Measurements from ENCODE around the gene ARHGAP44.

The ARHGAP44 gene

DNA sequence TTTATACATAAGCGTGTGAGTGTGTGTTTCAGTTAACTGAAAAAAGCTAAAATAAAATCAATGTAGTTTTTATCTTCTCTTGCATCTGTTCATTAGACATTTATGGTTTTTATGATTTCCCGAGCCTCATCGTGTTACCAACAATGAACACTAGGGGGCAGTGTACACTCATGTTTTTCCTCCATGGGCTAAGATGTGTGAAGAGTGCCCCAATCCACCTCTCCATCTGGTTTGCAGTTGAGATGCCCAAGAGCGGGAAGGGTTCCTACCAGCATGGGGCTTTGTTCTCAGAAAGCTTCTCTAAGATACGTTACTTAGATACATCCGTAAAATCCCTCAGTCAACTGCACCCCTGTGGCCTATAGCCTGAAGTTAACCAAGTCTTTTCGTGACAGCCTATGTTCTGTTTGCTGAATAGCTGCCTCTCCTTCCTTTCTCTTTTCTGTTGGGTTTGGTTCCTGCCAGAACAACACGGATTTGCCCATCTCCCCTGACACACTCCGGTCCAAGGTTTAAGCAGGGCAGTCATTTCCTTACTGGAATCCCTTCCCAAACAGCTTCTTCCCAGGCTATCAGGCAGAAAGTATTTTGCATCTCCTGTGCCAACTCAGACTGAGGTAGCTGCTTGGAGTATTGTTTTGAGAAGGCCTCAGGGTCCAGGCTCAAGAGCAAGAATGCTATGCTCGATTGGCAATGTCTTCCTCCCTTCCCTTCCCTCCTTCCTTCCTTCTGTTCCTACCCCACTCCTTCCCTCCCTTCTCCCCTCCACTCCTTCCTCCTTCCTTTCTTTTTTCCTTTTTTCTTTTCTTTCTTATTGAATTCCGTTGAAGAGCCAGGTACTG is 241.4 kb downstream of the ARHGAP44 start:
- DNase-seq: peak; percentile 67

DNA sequence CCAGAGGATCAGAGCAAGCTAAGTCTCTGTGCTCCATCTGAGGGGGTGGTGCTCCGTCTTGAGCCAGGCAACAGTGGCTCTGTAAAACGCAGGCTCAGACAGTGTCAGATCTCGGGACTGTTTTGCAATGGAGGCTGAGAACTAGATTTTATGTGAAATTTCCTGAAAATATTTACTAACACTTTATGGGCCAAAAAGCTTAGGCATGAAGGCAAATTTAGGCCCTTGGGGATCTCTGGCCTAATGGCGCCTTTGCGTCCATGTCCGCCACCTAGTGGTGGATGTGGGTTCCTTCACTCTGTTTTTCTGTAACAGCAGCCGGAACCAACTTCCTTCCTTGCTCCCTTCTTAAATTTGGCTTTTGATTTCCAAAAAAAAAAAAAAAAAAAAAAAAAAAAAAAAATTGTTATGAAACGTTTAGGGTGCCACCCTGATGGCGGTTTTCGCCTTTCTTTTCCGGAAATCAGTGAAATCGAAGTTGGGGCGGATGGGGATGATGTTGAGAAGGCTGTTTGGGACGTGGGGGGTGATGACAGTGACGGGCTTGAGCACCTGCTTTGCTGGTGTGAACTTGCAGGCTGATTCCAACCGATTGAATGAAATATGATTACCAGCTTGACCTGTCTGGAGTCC is 242.5 kb downstream of the ARHGAP44 start:
- DNase-seq: peak; percentile 57

DNA sequence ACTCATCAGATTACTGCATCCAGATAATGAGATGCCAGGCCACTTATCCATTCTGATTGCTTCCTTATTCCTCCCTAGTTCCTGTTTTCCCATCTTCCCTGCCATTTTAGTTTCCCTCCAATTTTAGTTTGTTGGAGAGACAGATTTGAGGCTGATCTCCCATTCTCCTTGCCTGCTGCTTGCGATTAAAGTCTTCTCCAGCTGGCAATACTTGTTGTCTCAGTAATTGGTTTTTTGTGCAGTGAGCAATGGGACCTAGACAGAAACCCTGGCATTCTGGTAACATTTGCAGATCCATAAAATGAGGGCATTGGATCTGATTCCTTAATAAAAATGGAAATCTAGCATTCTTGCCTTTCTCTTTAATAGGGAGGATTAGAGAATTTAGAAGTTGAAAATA is 246.1 kb downstream of the ARHGAP44 start:
- DNase-seq: no peak

DNA sequence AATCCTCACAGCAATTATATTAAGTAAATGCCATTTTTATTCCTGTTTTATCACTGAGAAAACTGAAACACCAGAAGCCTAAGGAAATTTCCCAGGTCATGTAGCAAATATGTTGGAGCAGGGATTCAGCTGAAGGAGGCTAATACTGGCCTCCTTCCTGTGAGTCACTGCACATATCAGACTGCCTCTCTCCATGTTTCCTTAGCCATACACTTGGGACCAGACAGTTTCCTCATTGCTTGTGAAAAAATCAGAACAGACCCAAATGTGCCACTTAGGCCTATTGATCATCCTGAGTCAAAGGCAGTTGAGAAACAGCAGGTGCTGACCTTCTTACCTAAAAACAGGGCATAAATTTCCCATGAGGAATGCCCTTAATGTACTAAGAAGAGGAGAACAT is 247.5 kb downstream of the ARHGAP44 start:
- DNase-seq: no peak

DNA sequence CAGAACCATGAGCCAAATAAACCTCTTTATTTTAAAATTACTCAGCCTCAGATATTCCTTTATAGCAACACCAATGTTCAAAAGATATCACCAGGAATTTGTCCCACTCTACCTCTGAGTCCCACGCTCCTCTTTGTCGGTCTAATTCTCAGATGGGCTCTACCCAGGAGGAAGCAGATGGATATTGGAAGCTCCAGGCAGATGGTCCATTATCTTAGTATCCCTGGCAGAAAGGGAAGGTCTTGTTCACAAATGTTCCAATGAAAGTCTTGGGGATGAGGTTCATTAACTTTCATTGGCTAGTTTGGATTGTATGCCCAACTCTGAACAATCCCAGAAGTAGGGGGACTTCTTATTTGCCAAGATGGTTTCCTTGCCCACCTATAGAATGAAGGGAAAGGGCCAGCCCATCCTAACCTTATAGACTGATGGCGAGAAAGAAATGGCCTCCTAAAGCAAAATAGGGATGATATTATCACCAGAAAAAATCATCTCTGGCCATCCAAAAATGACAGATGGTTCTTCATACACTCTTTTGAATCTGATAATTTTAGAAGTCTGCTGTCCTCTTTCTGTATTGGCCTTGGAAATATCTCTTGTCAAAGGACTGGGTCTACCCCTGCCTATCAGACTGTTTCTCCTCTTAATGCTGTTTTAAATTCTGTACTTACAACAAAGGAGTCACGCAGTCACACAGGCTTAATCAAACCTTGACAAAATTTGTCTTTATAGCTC is 249.8 kb downstream of the ARHGAP44 start:
- no peak for DNase-seq

Measured in CD4-positive, alpha-beta T cell treated with Interleukin-4 for 4 hours (primary cell).